Measurements from ENCODE around the gene SCGB3A2.

DNA sequence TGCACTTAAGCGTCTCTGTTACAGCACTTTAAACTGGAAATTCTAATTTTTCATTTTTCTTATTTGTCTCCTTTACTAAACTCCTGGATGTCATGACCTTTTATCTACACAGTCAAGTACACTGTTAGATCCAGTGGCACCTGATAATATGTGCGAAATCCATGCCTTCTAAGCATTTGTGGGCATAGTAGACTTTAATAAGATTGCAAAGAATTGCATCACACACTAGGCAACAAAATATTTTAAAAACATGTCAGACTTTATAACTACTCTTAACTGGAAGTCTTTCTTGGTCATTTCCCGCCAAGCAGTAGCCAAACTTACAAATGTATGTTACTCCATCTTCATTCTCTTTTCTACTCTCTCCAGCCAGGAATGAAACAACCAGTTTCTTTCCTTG lies 42.1 kb upstream of the SCGB3A2 start:
- TF ChIP-seq, protein P1, sequence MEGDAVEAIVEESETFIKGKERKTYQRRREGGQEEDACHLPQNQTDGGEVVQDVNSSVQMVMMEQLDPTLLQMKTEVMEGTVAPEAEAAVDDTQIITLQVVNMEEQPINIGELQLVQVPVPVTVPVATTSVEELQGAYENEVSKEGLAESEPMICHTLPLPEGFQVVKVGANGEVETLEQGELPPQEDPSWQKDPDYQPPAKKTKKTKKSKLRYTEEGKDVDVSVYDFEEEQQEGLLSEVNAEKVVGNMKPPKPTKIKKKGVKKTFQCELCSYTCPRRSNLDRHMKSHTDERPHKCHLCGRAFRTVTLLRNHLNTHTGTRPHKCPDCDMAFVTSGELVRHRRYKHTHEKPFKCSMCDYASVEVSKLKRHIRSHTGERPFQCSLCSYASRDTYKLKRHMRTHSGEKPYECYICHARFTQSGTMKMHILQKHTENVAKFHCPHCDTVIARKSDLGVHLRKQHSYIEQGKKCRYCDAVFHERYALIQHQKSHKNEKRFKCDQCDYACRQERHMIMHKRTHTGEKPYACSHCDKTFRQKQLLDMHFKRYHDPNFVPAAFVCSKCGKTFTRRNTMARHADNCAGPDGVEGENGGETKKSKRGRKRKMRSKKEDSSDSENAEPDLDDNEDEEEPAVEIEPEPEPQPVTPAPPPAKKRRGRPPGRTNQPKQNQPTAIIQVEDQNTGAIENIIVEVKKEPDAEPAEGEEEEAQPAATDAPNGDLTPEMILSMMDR (IDR thresholded peaks at IDR 0.05): no peak
- no peak for TF ChIP-seq POLR2A (IDR thresholded peaks at IDR 0.05)

All from Peyer's patch (tissue), 4 donors.